ENCODE measurements around the gene SNX19.

Gene SNX19

GRCh38 chr11:130834886-130835285 is 81.4 kb downstream of the SNX19 start:
- Histone ChIP-seq H3K36me3 (ENCODE audit: insufficient read depth, low read length) (no peaks in the 10 kb centered on the region), H3K9me3 (ENCODE audit: low read length) (no peaks in the 10 kb centered on the region), H3K4me3 (ENCODE audit: low read depth in 1 of 2, low read length in 2 of 2) (no peak overlapping the region), H3K27ac (ENCODE audit: low read depth, low read length) (no peak overlapping the region), H3K4me1 (ENCODE audit: insufficient read depth, low read length) (peaks cover 19% of the 10 kb centered on the region), H3K27me3 (ENCODE audit: control insufficient read depth in 1 of 2, insufficient read depth in 2 of 2, low read length in 2 of 2) (no peaks in the 10 kb centered on the region), H3K9ac (ENCODE audit: low read length) (no peak overlapping the region)

- H3K4me3 ChIP-seq (ENCODE audit: low read depth in 1 of 2, low read length in 2 of 2), result no peak overlapping the region
- H3K9ac ChIP-seq (ENCODE audit: low read length), result no peak overlapping the region
- H3K9me3 ChIP-seq (ENCODE audit: low read length), result no peaks in the 10 kb centered on the region
- peaks cover 36% of the 10 kb centered on the region for H3K4me1 ChIP-seq (ENCODE audit: insufficient read depth, low read length)
- H3K27ac ChIP-seq (ENCODE audit: low read depth, low read length), result no peak overlapping the region
- no peaks in the 10 kb centered on the region for H3K27me3 ChIP-seq (ENCODE audit: control insufficient read depth in 1 of 2, insufficient read depth in 2 of 2, low read length in 2 of 2)
- no peaks in the 10 kb centered on the region for H3K36me3 ChIP-seq (ENCODE audit: insufficient read depth, low read length)
Observed at GRCh38 chr11:130832566-130833425, 83.5 kb downstream of the SNX19 start.

DNA sequence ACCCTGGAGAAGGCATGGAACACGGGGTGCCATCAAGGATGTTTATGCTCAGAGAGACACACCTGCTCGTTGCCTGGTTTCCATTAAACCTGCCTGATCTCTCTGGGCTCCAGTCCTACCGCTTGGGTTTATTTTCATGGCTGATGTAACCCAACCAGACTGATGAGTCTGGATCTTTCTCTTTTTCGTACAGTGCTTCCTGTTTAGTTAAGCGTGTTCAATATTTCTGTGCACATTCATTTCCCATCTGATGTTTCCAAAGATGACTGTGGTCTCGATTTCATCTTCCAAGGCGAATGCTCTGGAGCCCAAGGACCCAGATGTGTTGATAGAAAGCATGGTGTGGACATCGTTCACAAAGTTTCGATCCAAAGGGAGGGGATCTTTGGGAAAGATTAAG is 84.3 kb downstream of the SNX19 start:
- no peak overlapping the region for H3K4me3 ChIP-seq (ENCODE audit: low read depth in 1 of 2, low read length in 2 of 2)
- H3K27ac ChIP-seq (ENCODE audit: low read depth, low read length), result no peak overlapping the region
- no peak overlapping the region for H3K9ac ChIP-seq (ENCODE audit: low read length)
- H3K36me3 ChIP-seq (ENCODE audit: insufficient read depth, low read length), result no peaks in the 10 kb centered on the region
- no peaks in the 10 kb centered on the region for H3K27me3 ChIP-seq (ENCODE audit: control insufficient read depth in 1 of 2, insufficient read depth in 2 of 2, low read length in 2 of 2)
- H3K4me1 ChIP-seq (ENCODE audit: insufficient read depth, low read length), result peaks cover 44% of the 10 kb centered on the region
- H3K9me3 ChIP-seq (ENCODE audit: low read length), result no peaks in the 10 kb centered on the region

GRCh38 chr11:130831506-130831905 is 84.8 kb downstream of the SNX19 start:
- Histone ChIP-seq H3K9ac (ENCODE audit: low read length) (no peak overlapping the region), H3K4me1 (ENCODE audit: insufficient read depth, low read length) (peaks cover 49% of the 10 kb centered on the region), H3K9me3 (ENCODE audit: low read length) (no peaks in the 10 kb centered on the region), H3K27me3 (ENCODE audit: control insufficient read depth in 1 of 2, insufficient read depth in 2 of 2, low read length in 2 of 2) (no peaks in the 10 kb centered on the region), H3K4me3 (ENCODE audit: low read depth in 1 of 2, low read length in 2 of 2) (no peak overlapping the region), H3K36me3 (ENCODE audit: insufficient read depth, low read length) (no peaks in the 10 kb centered on the region), H3K27ac (ENCODE audit: low read depth, low read length) (no peak overlapping the region)

- peak overlapping the region; percentile 60 for H3K27ac ChIP-seq (ENCODE audit: low read depth, low read length)
- no peak overlapping the region for H3K9ac ChIP-seq (ENCODE audit: low read length)
- no peaks in the 10 kb centered on the region for H3K27me3 ChIP-seq (ENCODE audit: control insufficient read depth in 1 of 2, insufficient read depth in 2 of 2, low read length in 2 of 2)
- H3K9me3 ChIP-seq (ENCODE audit: low read length), result no peaks in the 10 kb centered on the region
- H3K4me3 ChIP-seq (ENCODE audit: low read depth in 1 of 2, low read length in 2 of 2), result no peak overlapping the region
- H3K4me1 ChIP-seq (ENCODE audit: insufficient read depth, low read length), result peaks cover 59% of the 10 kb centered on the region
- H3K36me3 ChIP-seq (ENCODE audit: insufficient read depth, low read length), result no peaks in the 10 kb centered on the region
Observed at GRCh38 chr11:130830566-130830965, 85.7 kb downstream of the SNX19 start.

DNA sequence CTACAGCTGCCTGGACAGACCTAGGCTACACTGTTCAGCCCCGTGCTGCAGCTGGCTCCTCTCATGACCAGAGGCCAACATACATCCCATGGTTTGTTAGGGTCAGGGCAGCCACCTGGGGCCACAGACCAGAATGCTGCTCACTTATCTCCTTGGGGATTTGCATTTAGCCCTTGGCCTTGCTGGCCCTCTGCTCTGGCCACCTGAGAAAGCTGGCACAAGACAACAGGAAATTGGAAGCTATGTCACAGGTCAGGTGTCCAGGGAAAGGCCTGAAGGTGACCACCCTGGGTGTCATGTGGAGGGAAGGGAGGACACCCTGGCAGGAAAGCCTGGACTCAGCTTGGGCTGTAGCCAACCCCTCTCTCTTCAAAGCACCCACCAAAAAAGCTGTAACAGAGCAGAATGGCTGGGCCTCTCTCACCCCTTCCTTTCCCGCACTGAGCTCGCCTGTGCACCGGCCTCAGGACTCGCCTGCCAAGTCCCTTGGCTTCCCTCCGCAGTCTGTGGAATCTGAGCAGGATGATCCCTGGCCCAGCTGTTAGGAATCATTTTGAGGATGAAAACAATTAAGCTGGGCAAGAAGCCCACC is 86.3 kb downstream of the SNX19 start:
- Histone ChIP-seq H3K4me1 (ENCODE audit: insufficient read depth, low read length) (peaks cover 64% of the 10 kb centered on the region), H3K9me3 (ENCODE audit: low read length) (no peaks in the 10 kb centered on the region), H3K9ac (ENCODE audit: low read length) (no peak overlapping the region), H3K27ac (ENCODE audit: low read depth, low read length) (peak overlapping the region; percentile 60), H3K36me3 (ENCODE audit: insufficient read depth, low read length) (no peaks in the 10 kb centered on the region), H3K27me3 (ENCODE audit: control insufficient read depth in 1 of 2, insufficient read depth in 2 of 2, low read length in 2 of 2) (no peaks in the 10 kb centered on the region), H3K4me3 (ENCODE audit: low read depth in 1 of 2, low read length in 2 of 2) (peak overlapping the region in 1 of 2 donors; percentile 33)

DNA sequence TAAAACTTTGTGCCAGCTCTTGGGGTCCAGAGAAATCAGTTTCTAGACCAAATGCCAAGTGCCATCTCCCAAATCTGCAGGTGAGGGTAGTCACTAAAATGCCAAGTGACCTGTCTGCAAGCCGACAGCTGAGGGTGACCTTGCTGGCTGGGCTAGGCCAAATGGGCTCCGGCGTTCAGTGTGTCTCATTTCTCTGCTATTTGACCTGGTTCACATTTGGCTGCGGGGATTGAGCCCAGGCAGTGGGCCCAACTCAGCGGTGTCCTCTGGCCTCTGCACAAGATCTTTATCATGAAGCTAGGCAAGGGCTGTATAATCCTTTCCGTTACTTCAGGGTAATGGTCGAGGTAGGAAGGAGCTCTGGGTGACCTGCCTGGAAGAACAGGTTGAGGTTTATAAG is 87.5 kb downstream of the SNX19 start:
- H3K4me1 ChIP-seq (ENCODE audit: insufficient read depth, low read length), result peaks cover 69% of the 10 kb centered on the region
- H3K27ac ChIP-seq (ENCODE audit: low read depth, low read length), result peak overlapping the region; percentile 4
- no peak overlapping the region for H3K4me3 ChIP-seq (ENCODE audit: low read depth in 1 of 2, low read length in 2 of 2)
- no peaks in the 10 kb centered on the region for H3K27me3 ChIP-seq (ENCODE audit: control insufficient read depth in 1 of 2, insufficient read depth in 2 of 2, low read length in 2 of 2)
- H3K36me3 ChIP-seq (ENCODE audit: insufficient read depth, low read length), result no peaks in the 10 kb centered on the region
- H3K9me3 ChIP-seq (ENCODE audit: low read length), result no peaks in the 10 kb centered on the region
- H3K9ac ChIP-seq (ENCODE audit: low read length), result no peak overlapping the region

DNA sequence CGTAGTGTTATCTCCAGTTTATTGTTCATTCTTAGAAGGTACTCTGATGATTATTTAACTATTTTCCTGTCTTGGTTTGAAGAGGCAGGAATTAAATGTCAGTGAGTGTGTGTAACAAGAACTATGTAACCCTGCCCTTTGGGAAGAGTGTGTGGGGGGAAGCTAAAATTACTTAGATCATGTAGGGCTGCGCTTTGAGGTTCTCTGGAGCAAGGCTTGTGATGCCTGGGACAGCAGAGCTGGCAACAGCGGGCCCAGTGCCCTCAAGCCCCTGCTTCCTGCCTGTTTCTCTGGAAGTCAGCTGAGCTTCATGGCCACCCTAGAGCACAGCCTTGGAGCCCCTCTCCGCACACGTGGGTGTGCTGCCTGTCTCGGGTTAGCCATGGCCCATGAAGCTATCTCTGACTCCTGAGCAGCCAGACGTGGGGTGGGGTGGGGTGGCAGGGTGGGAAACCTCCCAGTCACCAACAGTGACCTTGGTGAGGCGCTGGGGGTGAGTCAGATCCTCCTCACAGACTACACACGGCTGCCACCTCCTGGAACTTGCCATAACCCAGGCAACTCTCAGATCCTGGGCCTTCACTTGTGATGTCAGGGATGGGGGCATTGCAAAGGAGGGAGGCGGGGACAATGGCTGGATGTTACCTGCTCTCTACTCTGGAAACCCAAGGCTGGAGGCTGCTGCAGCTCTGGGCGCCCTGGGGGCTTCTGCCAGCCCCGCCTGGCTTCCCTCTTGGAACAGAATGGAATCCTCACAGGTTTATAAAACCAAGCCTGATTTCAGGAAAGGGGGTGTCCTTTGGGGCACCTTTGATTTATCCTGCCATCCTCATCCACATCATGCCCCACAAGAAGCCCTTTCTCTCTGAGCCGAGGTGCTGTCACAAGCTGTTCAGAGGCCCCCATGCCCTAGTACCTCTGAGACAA is 88.6 kb downstream of the SNX19 start:
- no peak overlapping the region for H3K9ac ChIP-seq (ENCODE audit: low read length)
- H3K27ac ChIP-seq (ENCODE audit: low read depth, low read length), result peak overlapping the region; percentile 47

DNA sequence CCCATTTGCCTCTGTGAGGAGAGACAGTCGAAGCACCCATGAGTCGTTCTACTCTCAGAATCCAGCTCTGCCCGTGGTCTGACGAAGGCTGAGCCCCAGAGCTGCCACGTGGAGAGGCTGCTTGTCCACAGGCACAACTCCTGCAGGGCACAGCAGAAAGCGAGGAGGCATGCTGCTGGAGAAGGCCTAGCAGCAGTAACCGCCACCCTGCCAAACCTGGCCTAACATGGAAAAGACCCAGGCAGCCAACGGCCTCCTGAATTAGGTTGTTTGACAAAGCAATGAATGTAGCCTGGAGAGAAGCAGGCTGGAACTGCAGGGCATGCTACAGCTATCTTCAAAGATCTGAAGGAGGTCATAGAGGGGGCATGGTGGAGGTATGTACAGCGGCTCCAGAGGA is 89.7 kb downstream of the SNX19 start:
- H3K4me3 ChIP-seq (ENCODE audit: low read depth in 1 of 2, low read length in 2 of 2), result no peak overlapping the region
- H3K36me3 ChIP-seq (ENCODE audit: insufficient read depth, low read length), result no peaks in the 10 kb centered on the region
- no peaks in the 10 kb centered on the region for H3K9me3 ChIP-seq (ENCODE audit: low read length)
- H3K9ac ChIP-seq (ENCODE audit: low read length), result no peak overlapping the region
- peak overlapping the region; percentile 56 for H3K27ac ChIP-seq (ENCODE audit: low read depth, low read length)
- H3K4me1 ChIP-seq (ENCODE audit: insufficient read depth, low read length), result peaks cover 69% of the 10 kb centered on the region
- no peaks in the 10 kb centered on the region for H3K27me3 ChIP-seq (ENCODE audit: control insufficient read depth in 1 of 2, insufficient read depth in 2 of 2, low read length in 2 of 2)

More for the DNA sequence above, 88.6 kb downstream of the SNX19 start:
- H3K4me1 ChIP-seq (ENCODE audit: insufficient read depth, low read length), result peaks cover 69% of the 10 kb centered on the region
- no peaks in the 10 kb centered on the region for H3K36me3 ChIP-seq (ENCODE audit: insufficient read depth, low read length)
- no peak overlapping the region for H3K4me3 ChIP-seq (ENCODE audit: low read depth in 1 of 2, low read length in 2 of 2)
- no peaks in the 10 kb centered on the region for H3K27me3 ChIP-seq (ENCODE audit: control insufficient read depth in 1 of 2, insufficient read depth in 2 of 2, low read length in 2 of 2)
- no peaks in the 10 kb centered on the region for H3K9me3 ChIP-seq (ENCODE audit: low read length)

DNA sequence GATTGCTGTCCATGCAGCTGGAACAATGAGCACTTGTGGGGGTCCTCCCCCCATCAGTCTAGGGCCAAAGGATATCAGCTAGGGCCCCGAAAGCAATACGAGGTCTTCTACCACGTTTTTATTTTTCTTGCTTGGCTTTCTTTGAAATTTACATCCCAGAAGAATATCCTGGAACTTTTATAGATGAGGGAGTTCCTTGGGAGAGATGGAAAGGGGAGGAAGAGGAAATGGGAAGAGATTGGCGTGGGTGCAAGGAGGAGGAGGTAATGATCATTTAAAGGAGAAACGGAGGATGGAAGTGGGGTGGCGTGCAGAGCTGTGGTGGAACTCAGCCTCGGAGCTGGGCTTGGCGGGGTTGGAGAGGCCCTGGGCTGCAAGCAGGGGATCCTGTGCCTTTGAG is 90.3 kb downstream of the SNX19 start:
- Histone ChIP-seq H3K36me3 (ENCODE audit: insufficient read depth, low read length) (no peaks in the 10 kb centered on the region), H3K27me3 (ENCODE audit: control insufficient read depth in 1 of 2, insufficient read depth in 2 of 2, low read length in 2 of 2) (no peaks in the 10 kb centered on the region), H3K9ac (ENCODE audit: low read length) (no peak overlapping the region), H3K4me1 (ENCODE audit: insufficient read depth, low read length) (peaks cover 63% of the 10 kb centered on the region), H3K4me3 (ENCODE audit: low read depth in 1 of 2, low read length in 2 of 2) (no peak overlapping the region), H3K27ac (ENCODE audit: low read depth, low read length) (no peak overlapping the region), H3K9me3 (ENCODE audit: low read length) (no peaks in the 10 kb centered on the region)

- no peak overlapping the region for H3K9ac ChIP-seq (ENCODE audit: low read length)
- no peaks in the 10 kb centered on the region for H3K27me3 ChIP-seq (ENCODE audit: control insufficient read depth in 1 of 2, insufficient read depth in 2 of 2, low read length in 2 of 2)
- no peaks in the 10 kb centered on the region for H3K9me3 ChIP-seq (ENCODE audit: low read length)
- peaks cover 59% of the 10 kb centered on the region for H3K4me1 ChIP-seq (ENCODE audit: insufficient read depth, low read length)
- no peak overlapping the region for H3K27ac ChIP-seq (ENCODE audit: low read depth, low read length)
- no peak overlapping the region for H3K4me3 ChIP-seq (ENCODE audit: low read depth in 1 of 2, low read length in 2 of 2)
- H3K36me3 ChIP-seq (ENCODE audit: insufficient read depth, low read length), result no peaks in the 10 kb centered on the region
Observed at GRCh38 chr11:130825561-130825960, 90.7 kb downstream of the SNX19 start.

All from muscle layer of colon (tissue), 2 donors.